Transverse colon (tissue), 4 donors: Measurements from ENCODE around the gene TNFSF4. TPM values are rescaled to one million over a fixed set of nuclear protein-coding genes. Genes with fewer than 3 reads are reported as not detected.

Source experiments
- DNase-seq: peaks from one replicate; pipeline ENCODE4 v3.0.0-alpha.2; 2019
- H3K27ac ChIP-seq, 4 donors: fragments of 200-600 bp; sonication (generic); 2 replicates each; pipeline ENCODE4 v1.5.1; 2016 to 2018; ENCODE audit warnings: inconsistent platforms in 4 of 4
- H3K27me3 ChIP-seq: fragments of 200-600 bp; sonication (generic); 2 replicates; pipeline ENCODE4 v1.5.1; 2017; ENCODE audit warnings: inconsistent platforms
- H3K36me3 ChIP-seq, 4 donors: fragments of 200-600 bp; sonication (generic); 2 replicates each; pipeline ENCODE4 v1.5.1; 2017 to 2019; ENCODE audit warnings: inconsistent platforms in 4 of 4
- H3K4me1 ChIP-seq, 4 donors: fragments of 200-600 bp; sonication (generic); 2 replicates each; pipeline ENCODE4 v1.5.1; 2017 to 2020; ENCODE audit warnings: inconsistent platforms in 4 of 4
- H3K4me3 ChIP-seq, 4 donors: fragments of 200-600 bp; sonication (generic); 1 replicate in 1 of 4; 2 replicates in 3 of 4; pipeline versions ENCODE4 v1.5.1 to v1.6.1; 2017 to 2019; ENCODE audit warnings: inconsistent platforms in 4 of 4
- H3K9me3 ChIP-seq, 2 donors: fragments of 200-600 bp; sonication (generic); 2 replicates each; pipeline ENCODE4 v1.5.1; 2017 to 2019; ENCODE audit warnings: inconsistent platforms in 2 of 2
- CTCF ChIP-seq, 5 experiments: fragments of 200-600 bp in 3 of 5; fragments of 450-650 bp in 2 of 5; sonication (generic) in 3 of 5; IDR thresholded peaks; 1 replicate in 2 of 5; 2 replicates in 3 of 5; pipeline ENCODE4 v1.5.1; 2016 to 2017; ENCODE audit warnings: antibody characterized with exemption in 5 of 5, inconsistent platforms in 3 of 5, mild to moderate bottlenecking in 2 of 5, moderate library complexity in 1 of 5
- EP300 ChIP-seq: sonication (generic); formaldehyde crosslinking; IDR thresholded peaks from one replicate; pipeline ENCODE4 v1.6.1; 2017; ENCODE audit warnings: antibody characterized with exemption, low read depth
- POLR2A ChIP-seq: fragments of 450-650 bp; IDR thresholded peaks from one replicate; pipeline ENCODE4 v1.6.1; 2016; ENCODE audit warnings: antibody characterized with exemption, mild to moderate bottlenecking, moderate library complexity
- POLR2AphosphoS5 ChIP-seq, 3 donors: sonication (generic); formaldehyde crosslinking; IDR thresholded peaks; one replicate each; pipeline ENCODE4 v1.6.1; 2016; ENCODE audit warnings: antibody characterized with exemption in 3 of 3
- WGBS, 2 donors: methylation state at CpG; one replicate each; pipeline ENCODE4 v1.1.5; 2018; ENCODE audit warnings: low coverage in 1 of 2; 5-methylcytosine and 5-hydroxymethylcytosine counted together
- in situ Hi-C, 4 donors: fragments of 200-750 bp; cut with MboI; loops; one replicate each; pipeline versions ENCODE4 v1.15.0 to v1.15.1; 2017; ENCODE audit warnings: low sequenced_read_pairs in 3 of 4, low pct_ligation_motif_present in 1 of 4, low pct_unique_long_range_greater_than_20kb in 1 of 4
- intact Hi-C: fragments of 100-400 bp; cut with DNase I; formaldehyde crosslinking; loops from one replicate; pipeline ENCODE4 v1.15.1; 2023; ENCODE audit warnings: low total_unique reads
- total RNA-seq, 4 donors: library from RNA; depleted of rRNA; stranded (reverse); fragments of >200 nt; gene quantifications; one replicate each; pipeline ENCODE4 v1.1.0, GENCODE V29; 2016

Gene TNFSF4
- total RNA-seq, 4 donors from 2014 or later, result 1.4 to 1.6 (median 1.5) TPM; not detected in 1

DNA sequence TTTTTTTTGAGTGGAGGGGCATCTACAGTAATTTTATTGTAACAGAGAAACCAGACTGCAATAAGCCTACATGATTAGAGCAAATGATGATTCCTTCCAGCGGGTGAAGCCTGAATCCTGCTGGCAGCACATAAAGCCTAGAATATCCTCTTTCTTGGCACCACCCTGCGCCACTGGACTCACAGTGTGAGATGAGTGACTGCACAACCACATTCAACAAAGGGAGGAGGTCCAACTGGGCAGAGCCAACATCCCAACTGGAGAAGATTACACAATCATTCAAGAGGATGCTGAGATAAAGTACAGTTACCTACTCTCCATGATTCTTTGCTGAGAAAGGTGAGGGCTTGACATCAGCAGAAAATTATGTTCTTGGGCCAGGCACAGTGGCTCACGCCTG is 67.4 kb downstream of the TNFSF4 start:
- H3K36me3 ChIP-seq, result no peaks in the 10 kb centered on the region
- no peaks in the 10 kb centered on the region for H3K9me3 ChIP-seq
- no peaks in the 10 kb centered on the region for H3K4me1 ChIP-seq
- no peak for DNase-seq
- in situ Hi-C loops, result no loop called here
- no peak overlapping the region for H3K4me3 ChIP-seq
- H3K27me3 ChIP-seq, result no peaks in the 10 kb centered on the region
- intact Hi-C loops, result no loop called here
- 97 to 100% methylated on average over 2 to 3 of the region's 3 CpGs for WGBS, 2 donors
- no peak overlapping the region for H3K27ac ChIP-seq
- TF ChIP-seq CTCF (IDR thresholded peaks at IDR 0.05) (no peak), POLR2AphosphoS5 (IDR thresholded peaks at IDR 0.05) (no peak), POLR2A (no peak), EP300 (no peak)

GRCh38 chr1:173137107-173137706 is 69.9 kb downstream of the TNFSF4 start:
- DNase-seq, result no peak
- Histone ChIP-seq H3K9me3 (no peaks in the 10 kb centered on the region), H3K4me1 (no peaks in the 10 kb centered on the region), H3K4me3 (no peak overlapping the region), H3K27me3 (no peaks in the 10 kb centered on the region), H3K27ac (no peak overlapping the region), H3K36me3 (no peaks in the 10 kb centered on the region)
- in situ Hi-C loops (no loop called here), intact Hi-C loops (no loop called here)
- WGBS, 2 donors, result 73 to 83% methylated on average over 2 of the region's 2 CpGs
- TF ChIP-seq POLR2AphosphoS5 (IDR thresholded peaks at IDR 0.05) (no peak), POLR2A (no peak), EP300 (no peak), CTCF (IDR thresholded peaks at IDR 0.05) (no peak)

GRCh38 chr1:173134800-173135199 is 72.3 kb downstream of the TNFSF4 start:
- in situ Hi-C loops, result no loop called here

GRCh38 chr1:173134029-173134428 is 73.1 kb downstream of the TNFSF4 start:
- intact Hi-C loops, result no loop called here
- in situ Hi-C loops, result no loop called here

More at GRCh38 chr1:173134800-173135199, 72.3 kb downstream of the TNFSF4 start:
- intact Hi-C loops, result no loop called here
- no peaks in the 10 kb centered on the region for H3K27me3 ChIP-seq
- no peak overlapping the region for H3K4me3 ChIP-seq
- H3K9me3 ChIP-seq, result no peaks in the 10 kb centered on the region
- DNase-seq, result no peak
- no peaks in the 10 kb centered on the region for H3K36me3 ChIP-seq
- TF ChIP-seq POLR2A, result no peak
- TF ChIP-seq POLR2AphosphoS5 (IDR thresholded peaks at IDR 0.05), result no peak
- no peak for TF ChIP-seq CTCF (IDR thresholded peaks at IDR 0.05)
- TF ChIP-seq EP300, result no peak
- WGBS, 2 donors, result 86% methylated on average over 5 of the region's 5 CpGs; no CpG with 5 or more reads in 1 of the 2 donors
- H3K27ac ChIP-seq, result no peak overlapping the region
- H3K4me1 ChIP-seq, result no peaks in the 10 kb centered on the region

More at GRCh38 chr1:173134029-173134428, 73.1 kb downstream of the TNFSF4 start:
- Histone ChIP-seq H3K4me1 (no peaks in the 10 kb centered on the region), H3K9me3 (no peaks in the 10 kb centered on the region), H3K36me3 (no peaks in the 10 kb centered on the region), H3K27ac (no peak overlapping the region), H3K27me3 (no peaks in the 10 kb centered on the region), H3K4me3 (no peak overlapping the region)
- WGBS, 2 donors, result 69 to 71% methylated on average over 4 of the region's 4 CpGs
- TF ChIP-seq POLR2A (no peak), EP300 (no peak), CTCF (IDR thresholded peaks at IDR 0.05) (no peak), POLR2AphosphoS5 (IDR thresholded peaks at IDR 0.05) (no peak)
- no peak for DNase-seq

Other genes starting within 250 kb of the TNFSF4 start
- gene TNFSF18, start 156.4 kb downstream of the TNFSF4 start, total RNA-seq, result not detected